WERI-Rb-1 (cell line): Measurements from ENCODE around the gene SLC22A24.

ENCODE experiments used
- DNase-seq: peaks from one replicate; pipeline ENCODE4 v3.0.0-alpha.2; 2020
- H3K27ac ChIP-seq: fragments of 250-450 bp; sonication (Bioruptor Pico); 2 replicates; pipeline ENCODE4 v1.5.1; 2020; ENCODE audit warnings: mild to moderate bottlenecking, moderate library complexity
- H3K27me3 ChIP-seq: fragments of 250-450 bp; sonication (Bioruptor Pico); 2 replicates; pipeline ENCODE4 v1.5.1; 2021; ENCODE audit warnings: mild to moderate bottlenecking, low read depth, moderate library complexity; ENCODE audit not compliant: insufficient read depth, severe bottlenecking
- H3K36me3 ChIP-seq: fragments of 250-450 bp; sonication (Bioruptor Pico); 2 replicates; pipeline ENCODE4 v1.5.1; 2020; ENCODE audit warnings: mild to moderate bottlenecking, moderate library complexity
- H3K4me3 ChIP-seq: 2 replicates; pipeline ENCODE4 v1.5.1; 2011; ENCODE audit warnings: low read depth, mild to moderate bottlenecking, control low read depth, low read length
- H3K9me3 ChIP-seq: fragments of 250-450 bp; sonication (Bioruptor Pico); 2 replicates; pipeline ENCODE4 v1.5.1; 2021; ENCODE audit warnings: mild to moderate bottlenecking, moderate library complexity; ENCODE audit not compliant: severe bottlenecking
- CTCF ChIP-seq: IDR thresholded peaks from 2 replicates; pipeline ENCODE4 v1.5.1; 2011; ENCODE audit warnings: low read depth, mild to moderate bottlenecking, control low read depth, inconsistent platforms, low read length

SLC22A24 gene, protein sequence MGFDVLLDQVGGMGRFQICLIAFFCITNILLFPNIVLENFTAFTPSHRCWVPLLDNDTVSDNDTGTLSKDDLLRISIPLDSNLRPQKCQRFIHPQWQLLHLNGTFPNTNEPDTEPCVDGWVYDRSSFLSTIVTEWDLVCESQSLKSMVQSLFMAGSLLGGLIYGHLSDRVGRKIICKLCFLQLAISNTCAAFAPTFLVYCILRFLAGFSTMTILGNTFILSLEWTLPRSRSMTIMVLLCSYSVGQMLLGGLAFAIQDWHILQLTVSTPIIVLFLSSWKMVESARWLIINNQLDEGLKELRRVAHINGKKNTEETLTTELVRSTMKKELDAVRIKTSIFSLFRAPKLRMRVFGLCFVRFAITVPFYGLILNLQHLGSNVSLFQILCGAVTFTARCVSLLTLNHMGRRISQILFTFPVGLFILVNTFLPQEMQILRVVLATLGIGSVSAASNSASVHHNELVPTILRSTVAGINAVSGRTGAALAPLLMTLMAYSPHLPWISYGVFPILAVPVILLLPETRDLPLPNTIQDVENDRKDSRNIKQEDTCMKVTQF

DNA sequence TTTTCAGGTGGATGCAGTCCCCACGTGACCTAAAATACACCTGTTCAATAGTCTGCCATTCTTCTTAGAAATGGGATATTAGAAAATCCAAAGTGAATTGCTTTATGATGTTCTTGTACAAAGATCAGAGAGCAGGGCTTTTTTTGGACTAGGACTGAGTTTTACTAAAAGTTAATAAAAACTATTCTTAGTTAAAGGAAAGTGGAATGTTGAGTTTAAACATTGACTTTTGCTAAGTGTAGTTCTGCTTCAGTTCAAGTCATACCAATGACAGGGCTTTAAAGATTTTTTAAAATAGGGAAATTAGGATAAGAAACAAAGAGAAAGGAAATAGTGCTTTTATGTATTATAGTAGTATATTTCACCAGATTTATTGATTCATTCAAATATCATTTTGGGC lies at the start of gene SLC22A24:
TSS of gene SLC22A24 (minus strand) at position 101 of the 400 bp plus-strand sequence. CDS start 442 bp downstream, outside the sequence.
- H3K27me3 ChIP-seq: peaks cover 60% of the 10 kb centered on the region
- no peak within 1 kb of the TSS for H3K4me3 ChIP-seq
- no peaks in the 10 kb centered on the region for H3K9me3 ChIP-seq
- TF ChIP-seq CTCF: no peak
- DNase-seq: no peak
- H3K27ac ChIP-seq: no peak within 1 kb of the TSS
- H3K36me3 ChIP-seq: no peaks in the 10 kb centered on the region

DNA sequence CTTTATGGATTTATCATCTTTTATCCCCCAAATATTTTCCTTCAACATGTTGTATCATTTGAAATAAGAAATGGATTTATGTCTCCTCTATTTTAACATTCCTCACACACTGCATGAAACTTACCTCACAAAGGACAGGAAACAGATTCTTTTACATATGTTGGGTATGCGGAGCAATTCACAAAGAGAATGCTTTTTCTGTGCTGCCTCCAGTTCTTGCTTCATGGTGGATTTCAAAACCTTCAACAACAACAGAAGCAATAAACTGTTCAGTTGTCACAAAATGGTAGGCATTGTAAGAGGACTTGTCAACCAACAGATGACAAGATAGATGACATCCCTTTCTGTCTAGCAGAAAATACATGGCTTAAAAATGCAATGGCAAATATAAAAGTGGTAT lies 36.5 kb upstream of the SLC22A24 start:
- Histone ChIP-seq H3K36me3 (no peaks in the 10 kb centered on the region), H3K9me3 (no peaks in the 10 kb centered on the region), H3K4me3 (no peak overlapping the region), H3K27me3 (peaks cover 22% of the 10 kb centered on the region), H3K27ac (no peak overlapping the region)
- no peak for TF ChIP-seq CTCF
- DNase-seq: no peak

GRCh38 chr11:63179432-63180041 lies 35.5 kb upstream of the SLC22A24 start:
- H3K36me3 ChIP-seq: no peaks in the 10 kb centered on the region
- H3K9me3 ChIP-seq: no peaks in the 10 kb centered on the region
- no peak overlapping the region for H3K27ac ChIP-seq
- TF ChIP-seq CTCF: no peak
- H3K27me3 ChIP-seq: peaks cover 22% of the 10 kb centered on the region
- DNase-seq: no peak
- no peak overlapping the region for H3K4me3 ChIP-seq

DNA sequence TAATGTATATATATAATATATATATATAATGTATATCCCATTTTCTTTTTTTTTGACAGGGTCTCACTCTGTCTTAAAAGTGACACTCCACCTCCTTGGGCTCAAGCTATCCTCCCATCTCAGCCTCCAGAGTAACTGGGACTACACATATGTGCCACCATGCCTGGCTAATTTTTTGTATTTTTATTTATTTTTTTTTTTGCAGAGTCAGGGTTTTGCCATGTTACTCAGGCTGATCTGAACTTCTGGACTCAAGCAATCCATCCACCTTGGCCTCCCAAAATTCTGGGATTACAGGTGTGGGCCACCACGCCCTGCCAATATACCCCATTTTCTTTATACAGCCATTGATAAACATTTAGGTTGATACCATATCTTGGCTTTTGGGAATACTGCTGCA lies 33.9 kb upstream of the SLC22A24 start:
- no peak for TF ChIP-seq CTCF
- peaks cover 19% of the 10 kb centered on the region for H3K27me3 ChIP-seq
- H3K36me3 ChIP-seq: no peaks in the 10 kb centered on the region
- no peak overlapping the region for H3K4me3 ChIP-seq
- no peak for DNase-seq
- no peak overlapping the region for H3K27ac ChIP-seq
- peaks cover 5% of the 10 kb centered on the region for H3K9me3 ChIP-seq

DNA sequence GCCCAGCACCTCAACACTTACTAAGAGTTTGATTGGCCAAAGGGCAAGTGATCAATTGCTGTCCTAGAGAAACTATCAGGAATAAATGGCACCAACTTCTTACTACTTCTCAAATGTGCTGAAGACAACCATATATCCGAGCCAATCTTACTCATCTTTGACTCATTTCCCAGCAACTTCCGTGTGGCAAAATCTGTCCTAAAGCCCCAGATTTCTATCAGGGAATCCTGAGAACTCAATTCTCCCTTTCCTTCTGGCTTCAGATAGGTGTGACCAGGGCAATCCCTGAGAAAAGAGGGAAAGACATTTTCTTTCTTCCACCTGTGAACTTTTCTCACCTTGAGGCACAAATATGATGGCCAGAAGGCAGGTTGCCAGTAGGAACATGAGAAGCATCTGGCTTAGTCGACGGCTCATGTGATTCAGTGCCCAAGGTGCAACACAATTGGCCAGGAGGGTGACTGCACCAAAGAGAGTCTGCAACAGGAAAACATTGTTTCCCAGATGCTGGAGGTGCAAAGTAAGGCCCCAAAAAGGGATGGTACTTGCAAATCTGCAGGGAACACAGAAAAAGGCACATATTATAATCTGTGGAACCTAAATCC lies 21.8 kb upstream of the SLC22A24 start:
- Histone ChIP-seq H3K4me3 (no peak overlapping the region), H3K27ac (no peak overlapping the region), H3K9me3 (no peaks in the 10 kb centered on the region), H3K27me3 (peaks cover 49% of the 10 kb centered on the region), H3K36me3 (no peaks in the 10 kb centered on the region)
- TF ChIP-seq CTCF: no peak
- no peak for DNase-seq
